ENCODE results near the gene CLEC14A. TPM values are rescaled to one million over a fixed set of nuclear protein-coding genes. Genes with fewer than 3 reads are reported as not detected.

Gene CLEC14A
- total RNA-seq, 1 experiment from 2014 or later, result not detected

DNA sequence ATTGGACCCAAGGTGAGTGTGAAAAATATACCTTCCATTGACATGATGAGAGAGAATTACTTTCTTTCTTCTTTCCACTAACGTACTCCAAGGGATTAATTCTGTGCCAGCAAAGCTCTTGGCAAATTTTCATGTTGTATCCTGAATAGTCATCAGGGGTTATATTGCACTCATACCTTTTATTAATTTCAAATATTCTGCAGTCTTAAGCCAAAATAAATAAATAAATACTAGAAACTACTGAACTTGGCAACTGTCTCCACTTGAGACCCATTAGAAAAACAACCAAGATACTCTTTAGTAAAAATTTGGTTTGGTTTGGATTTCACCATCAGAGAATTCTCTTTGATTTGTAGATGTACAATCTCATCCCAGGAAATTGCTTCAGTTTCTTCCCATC is 22.1 kb upstream of the CLEC14A start:
- H3K9me3 Mint-ChIP-seq (ENCODE audit: unreplicated experiment), result no peaks in the 10 kb centered on the region
- Histone ChIP-seq H3K4me3 (ENCODE audit: low read depth, low read length) (no peak overlapping the region), H3K36me3 (ENCODE audit: control insufficient read depth, insufficient read depth, low read length) (no peaks in the 10 kb centered on the region), H3K27me3 (replicated peaks; ENCODE audit: control insufficient read depth, insufficient read depth, low read length) (no peaks in the 10 kb centered on the region), H3K4me1 (no peaks in the 10 kb centered on the region), H3K9me3 (no peaks in the 10 kb centered on the region)
- no peak overlapping the region for H3K4me3 Mint-ChIP-seq (ENCODE audit: unreplicated experiment)
- DNase-seq, result no peak
- intact Hi-C loops (cut with micrococcal nuclease; ENCODE audit: unreplicated experiment), result no loop called here
- POLR2A ChIA-PET, result no interaction called here
- no peaks in the 10 kb centered on the region for H3K4me1 Mint-ChIP-seq (ENCODE audit: low read depth, unreplicated experiment)
- H3K36me3 Mint-ChIP-seq (ENCODE audit: insufficient read depth, unreplicated experiment), result no peaks in the 10 kb centered on the region
- BruUV-seq (replicated peaks), result no TSS peak
- no peak for TF ChIP-seq CTCF (IDR thresholded peaks at IDR 0.05; ENCODE audit: insufficient read depth in 1 of 2, low read depth in 1 of 2, low read length in 1 of 2, severe bottlenecking in 1 of 2, unreplicated experiment in 1 of 2)
- peaks cover 3% of the 10 kb centered on the region for H3K27me3 Mint-ChIP-seq (ENCODE audit: insufficient read depth, unreplicated experiment)
- H3K27ac Mint-ChIP-seq (ENCODE audit: unreplicated experiment), result no peak overlapping the region
- CTCF ChIA-PET, result no interaction called here

- intact Hi-C loops (cut with micrococcal nuclease; ENCODE audit: unreplicated experiment), result no loop called here
These were observed 7.0 kb upstream of the CLEC14A start for GRCh38 chr14:38262844-38263243.

DNA sequence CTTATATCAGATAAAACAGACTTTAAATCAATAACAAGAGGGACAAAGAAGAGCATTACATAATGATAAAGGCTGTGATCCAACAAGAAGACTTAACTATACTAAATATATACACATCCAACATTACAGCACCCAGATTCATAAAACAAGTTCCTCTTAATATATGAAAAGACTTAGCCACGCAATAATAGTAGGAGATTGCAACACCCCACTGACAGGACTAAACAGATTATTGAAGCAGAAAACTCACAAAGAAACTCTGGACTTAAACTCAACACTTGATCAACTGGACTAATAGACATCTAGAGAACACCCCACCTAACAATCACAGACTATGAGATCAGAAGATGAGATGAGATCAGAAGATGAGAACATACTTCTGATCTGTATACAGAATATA is 5.7 kb upstream of the CLEC14A start:
- no peak overlapping the region for H3K4me3 Mint-ChIP-seq (ENCODE audit: unreplicated experiment)
- no TSS peak for BruUV-seq (replicated peaks)
- no peaks in the 10 kb centered on the region for H3K4me1 Mint-ChIP-seq (ENCODE audit: low read depth, unreplicated experiment)
- ChIA-PET POLR2A (no interaction called here), CTCF (no interaction called here)
- no peaks in the 10 kb centered on the region for H3K9me3 ChIP-seq
- no peak for DNase-seq
- intact Hi-C loops (cut with micrococcal nuclease; ENCODE audit: unreplicated experiment), result no loop called here
- TF ChIP-seq CTCF (IDR thresholded peaks at IDR 0.05; ENCODE audit: insufficient read depth in 1 of 2, low read depth in 1 of 2, low read length in 1 of 2, severe bottlenecking in 1 of 2, unreplicated experiment in 1 of 2), result no peak
- no peaks in the 10 kb centered on the region for H3K9me3 Mint-ChIP-seq (ENCODE audit: unreplicated experiment)
- H3K4me3 ChIP-seq (ENCODE audit: low read depth, low read length), result no peak overlapping the region
- H3K4me1 ChIP-seq, result no peaks in the 10 kb centered on the region
- H3K27me3 Mint-ChIP-seq (ENCODE audit: insufficient read depth, unreplicated experiment), result peaks cover 5% of the 10 kb centered on the region
- H3K36me3 ChIP-seq (ENCODE audit: control insufficient read depth, insufficient read depth, low read length), result no peaks in the 10 kb centered on the region
- H3K27ac Mint-ChIP-seq (ENCODE audit: unreplicated experiment), result no peak overlapping the region
- no peaks in the 10 kb centered on the region for H3K27me3 ChIP-seq (replicated peaks; ENCODE audit: control insufficient read depth, insufficient read depth, low read length)
- H3K36me3 Mint-ChIP-seq (ENCODE audit: insufficient read depth, unreplicated experiment), result no peaks in the 10 kb centered on the region

More at GRCh38 chr14:38262844-38263243, 7.0 kb upstream of the CLEC14A start:
- ChIA-PET CTCF (no interaction called here), POLR2A (no interaction called here)
- Histone ChIP-seq H3K27me3 (replicated peaks; ENCODE audit: control insufficient read depth, insufficient read depth, low read length) (no peaks in the 10 kb centered on the region), H3K4me1 (no peaks in the 10 kb centered on the region), H3K36me3 (ENCODE audit: control insufficient read depth, insufficient read depth, low read length) (no peaks in the 10 kb centered on the region), H3K9me3 (no peaks in the 10 kb centered on the region), H3K4me3 (ENCODE audit: low read depth, low read length) (no peak overlapping the region)
- BruUV-seq (replicated peaks), result no TSS peak
- Mint-ChIP-seq H3K9me3 (ENCODE audit: unreplicated experiment) (no peaks in the 10 kb centered on the region), H3K27me3 (ENCODE audit: insufficient read depth, unreplicated experiment) (peaks cover 6% of the 10 kb centered on the region), H3K4me3 (ENCODE audit: unreplicated experiment) (no peak overlapping the region), H3K27ac (ENCODE audit: unreplicated experiment) (no peak overlapping the region), H3K4me1 (ENCODE audit: low read depth, unreplicated experiment) (no peaks in the 10 kb centered on the region), H3K36me3 (ENCODE audit: insufficient read depth, unreplicated experiment) (no peaks in the 10 kb centered on the region)
- DNase-seq, result no peak
- TF ChIP-seq CTCF (IDR thresholded peaks at IDR 0.05; ENCODE audit: insufficient read depth in 1 of 2, low read depth in 1 of 2, low read length in 1 of 2, severe bottlenecking in 1 of 2, unreplicated experiment in 1 of 2), result no peak
